ENCODE measurements around the gene SRSF6. TPM values are rescaled to one million over a fixed set of nuclear protein-coding genes. Genes with fewer than 3 reads are reported as not detected.
A peak's percentile ranks its signal among the peaks of the same experiment; 100 is the strongest.

The SRSF6 gene
- total RNA-seq = 172 and 192 TPM in 2 replicates

DNA sequence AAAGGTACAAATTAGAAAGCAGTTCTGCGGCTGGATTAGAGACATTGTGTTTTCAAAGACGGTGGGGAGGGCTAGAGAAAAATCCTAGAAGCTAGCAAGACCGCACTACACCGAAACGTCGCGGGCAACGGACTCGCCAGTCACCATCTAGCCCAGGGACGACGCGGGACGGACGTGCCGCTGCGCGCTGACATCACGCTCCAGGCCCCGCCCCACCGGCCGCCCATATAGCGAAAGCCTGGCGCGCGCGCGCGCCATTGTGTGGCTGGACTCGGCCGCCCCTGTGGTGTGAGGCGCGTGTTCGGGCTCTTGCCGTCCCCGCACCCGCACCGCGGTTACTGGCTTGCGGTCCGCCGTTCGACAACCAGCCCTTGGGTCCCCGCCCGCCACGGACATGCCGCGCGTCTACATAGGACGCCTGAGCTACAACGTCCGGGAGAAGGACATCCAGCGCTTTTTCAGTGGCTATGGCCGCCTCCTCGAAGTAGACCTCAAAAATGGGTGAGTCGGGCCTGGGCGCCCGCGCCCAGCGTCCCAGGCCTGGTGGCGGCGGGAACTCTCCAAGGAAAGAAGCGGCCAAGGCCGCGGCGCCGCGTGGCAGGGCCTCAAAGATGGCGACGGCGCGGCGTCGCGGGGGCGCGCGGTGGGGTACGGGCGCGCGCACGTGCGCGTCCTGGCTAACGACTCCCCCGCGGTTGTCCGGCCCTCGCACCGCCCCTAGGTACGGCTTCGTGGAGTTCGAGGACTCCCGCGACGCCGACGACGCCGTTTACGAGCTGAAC lies at the start of gene SRSF6:
TSS of gene SRSF6 (plus strand) at position 257 of the 782 bp plus-strand sequence. CDS start at position 395, 138 bp downstream.
- ATAC-seq (ENCODE audit: low read depth) (peak; percentile 84), DNase-seq (peak; percentile 96)
- intact Hi-C loops (cut with micrococcal nuclease) = loop anchor here (1.0 to 5.0 kb wide), 8 partner anchors 56 to 1429 kb away; partner anchors contain the start of genes FITM2, IFT52, MYBL2 and OSER1
- Mint-ChIP-seq H3K36me3 (ENCODE audit: low read depth) (peaks cover 46% of the 10 kb centered on the region), H3K4me3 (peak within 1 kb of the TSS; percentile 95), H3K4me1 (peaks cover 33% of the 10 kb centered on the region), H3K27me3 (peaks cover 5% of the 10 kb centered on the region), H3K27ac (peak within 1 kb of the TSS; percentile 98), H3K9me3 (no peaks in the 10 kb centered on the region)
- ChIA-PET POLR2A (interaction anchor here (0.5 to 3.7 kb wide), 29 partner anchors 9 to 1905 kb away, joined by 3 to 44 read pairs (median 5); partner anchors contain the start of genes IFT52, OSER1, SYS1 and TTPAL), CTCF (interaction anchor here (1.0 kb wide), 2 partner anchors 231 to 234 kb away, joined by 3 to 4 read pairs; no protein-coding TSS in a partner anchor)
- TF ChIP-seq, protein P1, sequence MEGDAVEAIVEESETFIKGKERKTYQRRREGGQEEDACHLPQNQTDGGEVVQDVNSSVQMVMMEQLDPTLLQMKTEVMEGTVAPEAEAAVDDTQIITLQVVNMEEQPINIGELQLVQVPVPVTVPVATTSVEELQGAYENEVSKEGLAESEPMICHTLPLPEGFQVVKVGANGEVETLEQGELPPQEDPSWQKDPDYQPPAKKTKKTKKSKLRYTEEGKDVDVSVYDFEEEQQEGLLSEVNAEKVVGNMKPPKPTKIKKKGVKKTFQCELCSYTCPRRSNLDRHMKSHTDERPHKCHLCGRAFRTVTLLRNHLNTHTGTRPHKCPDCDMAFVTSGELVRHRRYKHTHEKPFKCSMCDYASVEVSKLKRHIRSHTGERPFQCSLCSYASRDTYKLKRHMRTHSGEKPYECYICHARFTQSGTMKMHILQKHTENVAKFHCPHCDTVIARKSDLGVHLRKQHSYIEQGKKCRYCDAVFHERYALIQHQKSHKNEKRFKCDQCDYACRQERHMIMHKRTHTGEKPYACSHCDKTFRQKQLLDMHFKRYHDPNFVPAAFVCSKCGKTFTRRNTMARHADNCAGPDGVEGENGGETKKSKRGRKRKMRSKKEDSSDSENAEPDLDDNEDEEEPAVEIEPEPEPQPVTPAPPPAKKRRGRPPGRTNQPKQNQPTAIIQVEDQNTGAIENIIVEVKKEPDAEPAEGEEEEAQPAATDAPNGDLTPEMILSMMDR (IDR thresholded peaks at IDR 0.05) = no peak

DNA sequence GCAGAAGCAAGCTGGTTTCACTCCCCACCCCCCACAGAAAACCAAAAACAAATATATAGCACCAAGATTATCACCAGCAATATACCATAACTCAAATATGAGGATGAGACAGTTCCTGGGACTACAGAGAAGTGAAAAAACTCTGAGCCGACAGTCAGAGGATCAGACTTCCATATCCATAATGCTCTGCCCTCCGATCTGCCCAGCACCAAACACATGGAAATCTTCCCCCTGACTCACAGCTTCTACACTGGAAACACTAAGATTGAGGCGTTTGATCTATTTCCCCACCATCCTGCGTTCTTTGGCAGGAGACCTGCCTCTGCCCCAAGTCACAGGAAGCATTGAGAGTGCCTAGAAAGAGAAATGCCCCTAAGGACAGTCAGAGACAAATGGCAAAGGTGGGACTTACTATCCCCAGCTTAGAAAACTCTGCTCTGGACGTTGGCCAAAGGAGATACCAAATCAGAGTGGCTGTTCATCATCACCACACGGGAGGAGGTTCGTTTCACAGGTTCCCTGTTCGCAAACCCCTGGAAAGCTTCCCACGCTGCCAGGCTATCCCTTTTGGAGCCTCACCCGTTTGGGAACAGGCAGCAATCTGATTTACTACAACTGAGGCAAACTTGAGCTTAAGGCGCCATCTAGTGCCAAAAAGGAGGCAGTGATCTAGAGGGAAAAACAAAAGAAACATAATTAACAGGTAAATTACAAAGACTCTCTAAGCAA lies 48.7 kb upstream of the SRSF6 start:
- ATAC-seq (ENCODE audit: low read depth) (no peak), DNase-seq (no peak)
- Mint-ChIP-seq H3K4me3 (no peak overlapping the region), H3K9me3 (peaks cover 11% of the 10 kb centered on the region), H3K36me3 (ENCODE audit: low read depth) (peaks cover 2% of the 10 kb centered on the region), H3K27me3 (peaks cover 52% of the 10 kb centered on the region), H3K4me1 (no peaks in the 10 kb centered on the region), H3K27ac (no peak overlapping the region)
- ChIA-PET CTCF (interaction anchor here (0.8 to 1.2 kb wide), 4 partner anchors 11 to 1675 kb away, joined by 4 to 7 read pairs (median 4); no protein-coding TSS in a partner anchor), POLR2A (no interaction called here)
- intact Hi-C loops (cut with micrococcal nuclease) = no loop called here
- TF ChIP-seq, protein P1 (IDR thresholded peaks at IDR 0.05) = peak; percentile 21

DNA sequence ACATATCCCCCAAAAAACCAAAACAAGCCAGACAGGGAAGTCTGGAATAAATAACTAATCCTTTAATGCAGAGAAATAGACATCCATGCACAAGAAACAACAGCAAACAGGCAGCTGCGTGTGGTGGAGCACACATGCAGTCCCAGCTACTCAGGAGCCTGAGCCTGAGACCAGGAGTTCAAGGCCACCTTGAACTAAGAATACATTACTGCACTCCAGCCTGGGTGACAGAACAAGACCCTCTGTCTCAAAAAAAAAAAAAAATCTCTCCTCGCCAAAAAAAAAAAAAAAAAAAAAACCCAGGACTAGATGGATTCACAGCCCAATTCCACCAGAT lies 48.2 kb upstream of the SRSF6 start:
- TF ChIP-seq, protein P1 (IDR thresholded peaks at IDR 0.05) = no peak
- peaks cover 49% of the 10 kb centered on the region for H3K27me3 Mint-ChIP-seq
- H3K36me3 Mint-ChIP-seq (ENCODE audit: low read depth) = peaks cover 2% of the 10 kb centered on the region
- CTCF ChIA-PET = interaction anchor here (0.8 to 1.0 kb wide), 2 partner anchors 11 to 1671 kb away, joined by 4 read pairs; no protein-coding TSS in a partner anchor
- POLR2A ChIA-PET = no interaction called here
- H3K4me1 Mint-ChIP-seq = no peaks in the 10 kb centered on the region
- DNase-seq (no peak), ATAC-seq (ENCODE audit: low read depth) (no peak)
- H3K9me3 Mint-ChIP-seq = peaks cover 11% of the 10 kb centered on the region
- no peak overlapping the region for H3K4me3 Mint-ChIP-seq
- intact Hi-C loops (cut with micrococcal nuclease) = no loop called here
- H3K27ac Mint-ChIP-seq = no peak overlapping the region

DNA sequence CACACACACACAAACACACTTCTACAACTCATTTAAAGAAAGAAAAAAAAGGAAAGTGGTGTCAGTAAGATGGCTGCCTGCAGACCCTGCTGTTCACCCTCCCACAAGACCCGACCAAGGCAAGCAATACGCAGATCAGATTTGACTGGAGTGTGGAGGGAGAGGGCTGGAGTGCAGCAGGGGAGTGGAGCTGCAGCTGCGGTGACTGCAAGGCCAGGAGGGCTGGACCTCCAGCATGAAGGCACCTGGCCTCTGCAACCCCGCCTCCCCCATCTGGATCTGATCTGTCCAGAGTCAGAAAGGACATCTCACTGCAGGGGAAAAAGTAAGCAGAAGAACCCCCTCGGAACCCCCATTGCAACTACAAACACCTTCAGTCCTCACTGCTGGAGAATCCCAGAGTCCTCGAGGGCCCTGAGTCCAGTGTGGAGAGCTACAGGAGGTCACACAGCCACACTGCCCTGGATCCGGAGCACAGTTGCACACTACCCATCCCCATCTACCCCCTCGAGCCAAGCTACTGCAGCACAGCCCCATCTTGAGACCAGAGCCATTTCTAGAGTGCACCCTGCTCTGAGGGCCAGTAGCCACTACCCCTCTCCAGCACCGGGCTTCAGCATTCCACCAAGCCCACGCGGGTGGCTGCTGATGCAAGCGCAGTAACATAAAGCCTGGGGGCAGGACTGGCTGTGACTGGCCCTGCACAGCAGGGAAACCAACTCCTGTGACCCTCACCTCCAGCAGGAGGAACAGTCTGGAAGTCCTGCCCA lies 41.9 kb upstream of the SRSF6 start:
- no peak for ATAC-seq (ENCODE audit: low read depth)
- H3K36me3 Mint-ChIP-seq (ENCODE audit: low read depth) = no peaks in the 10 kb centered on the region
- POLR2A ChIA-PET = no interaction called here
- peaks cover 18% of the 10 kb centered on the region for H3K27me3 Mint-ChIP-seq
- CTCF ChIA-PET = no interaction called here
- peaks cover 24% of the 10 kb centered on the region for H3K9me3 Mint-ChIP-seq
- no peaks in the 10 kb centered on the region for H3K4me1 Mint-ChIP-seq
- TF ChIP-seq, protein P1 (IDR thresholded peaks at IDR 0.05) = no peak
- no peak overlapping the region for H3K27ac Mint-ChIP-seq
- H3K4me3 Mint-ChIP-seq = no peak overlapping the region
- intact Hi-C loops (cut with micrococcal nuclease) = no loop called here
- DNase-seq = no peak
